WTC11 (cell line): Measurements from ENCODE around the gene GHRL.

Experiments
- ATF2 ChIP-seq: sonication (generic); formaldehyde crosslinking; IDR thresholded peaks from 2 replicates; pipeline ENCODE4 v1.8.1; 2022; ENCODE audit warnings: low read depth, missing genetic modification reagents, borderline replicate concordance
- MAX ChIP-seq: sonication (generic); formaldehyde crosslinking; IDR thresholded peaks from 2 replicates; pipeline ENCODE4 v1.8.0; 2022; ENCODE audit warnings: mild to moderate bottlenecking, missing genetic modification reagents
- MLX ChIP-seq: sonication (generic); formaldehyde crosslinking; IDR thresholded peaks from 2 replicates; pipeline ENCODE4 v1.8.1; 2023; ENCODE audit warnings: mild to moderate bottlenecking, missing genetic modification reagents, moderate library complexity
- NFYB ChIP-seq: sonication (generic); formaldehyde crosslinking; conservative IDR thresholded peaks from 2 replicates; pipeline ENCODE4 v1.8.0; 2022; ENCODE audit warnings: low read depth, missing genetic modification reagents
- SMAD4 ChIP-seq: sonication (generic); formaldehyde crosslinking; IDR thresholded peaks from 2 replicates; pipeline ENCODE4 v1.8.0; 2022; ENCODE audit warnings: mild to moderate bottlenecking, missing genetic modification reagents
- ZNF425 ChIP-seq: fragments of 250-450 bp; sonication (Bioruptor Pico); conservative IDR thresholded peaks from 2 replicates; pipeline ENCODE4 v1.9.0; 2021; ENCODE audit warnings: mild to moderate bottlenecking
- TF ChIP-seq, protein P1 (sequence below): fragments of 200-600 bp; IDR thresholded peaks from 2 replicates; pipeline ENCODE4 v1.8.0; 2022; ENCODE audit warnings: antibody characterized with exemption
- TF ChIP-seq, protein P2 (sequence below): sonication (generic); formaldehyde crosslinking; conservative IDR thresholded peaks from 2 replicates; pipeline ENCODE4 v1.8.1; 2023; ENCODE audit warnings: mild to moderate bottlenecking, low read depth, missing genetic modification reagents, moderate library complexity
- TF ChIP-seq, protein P3 (sequence below): fragments of 250-450 bp; sonication (Bioruptor Pico); IDR thresholded peaks from 2 replicates; pipeline ENCODE4 v2.1.2; 2022; ENCODE audit warnings: mild to moderate bottlenecking, moderate library complexity

GRCh38 chr3:10268116-10268515 is 24.6 kb downstream of the GHRL start:
- TF ChIP-seq, protein P1, sequence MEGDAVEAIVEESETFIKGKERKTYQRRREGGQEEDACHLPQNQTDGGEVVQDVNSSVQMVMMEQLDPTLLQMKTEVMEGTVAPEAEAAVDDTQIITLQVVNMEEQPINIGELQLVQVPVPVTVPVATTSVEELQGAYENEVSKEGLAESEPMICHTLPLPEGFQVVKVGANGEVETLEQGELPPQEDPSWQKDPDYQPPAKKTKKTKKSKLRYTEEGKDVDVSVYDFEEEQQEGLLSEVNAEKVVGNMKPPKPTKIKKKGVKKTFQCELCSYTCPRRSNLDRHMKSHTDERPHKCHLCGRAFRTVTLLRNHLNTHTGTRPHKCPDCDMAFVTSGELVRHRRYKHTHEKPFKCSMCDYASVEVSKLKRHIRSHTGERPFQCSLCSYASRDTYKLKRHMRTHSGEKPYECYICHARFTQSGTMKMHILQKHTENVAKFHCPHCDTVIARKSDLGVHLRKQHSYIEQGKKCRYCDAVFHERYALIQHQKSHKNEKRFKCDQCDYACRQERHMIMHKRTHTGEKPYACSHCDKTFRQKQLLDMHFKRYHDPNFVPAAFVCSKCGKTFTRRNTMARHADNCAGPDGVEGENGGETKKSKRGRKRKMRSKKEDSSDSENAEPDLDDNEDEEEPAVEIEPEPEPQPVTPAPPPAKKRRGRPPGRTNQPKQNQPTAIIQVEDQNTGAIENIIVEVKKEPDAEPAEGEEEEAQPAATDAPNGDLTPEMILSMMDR: no peak
- TF ChIP-seq MAX (CRISPR knock-in tag) (no peak), ATF2 (CRISPR knock-in tag) (no peak), NFYB (CRISPR knock-in tag) (no peak), ZNF425 (CRISPR knock-in tag) (no peak), SMAD4 (CRISPR knock-in tag) (no peak), MLX (CRISPR knock-in tag) (no peak)
- TF ChIP-seq, protein P2, sequence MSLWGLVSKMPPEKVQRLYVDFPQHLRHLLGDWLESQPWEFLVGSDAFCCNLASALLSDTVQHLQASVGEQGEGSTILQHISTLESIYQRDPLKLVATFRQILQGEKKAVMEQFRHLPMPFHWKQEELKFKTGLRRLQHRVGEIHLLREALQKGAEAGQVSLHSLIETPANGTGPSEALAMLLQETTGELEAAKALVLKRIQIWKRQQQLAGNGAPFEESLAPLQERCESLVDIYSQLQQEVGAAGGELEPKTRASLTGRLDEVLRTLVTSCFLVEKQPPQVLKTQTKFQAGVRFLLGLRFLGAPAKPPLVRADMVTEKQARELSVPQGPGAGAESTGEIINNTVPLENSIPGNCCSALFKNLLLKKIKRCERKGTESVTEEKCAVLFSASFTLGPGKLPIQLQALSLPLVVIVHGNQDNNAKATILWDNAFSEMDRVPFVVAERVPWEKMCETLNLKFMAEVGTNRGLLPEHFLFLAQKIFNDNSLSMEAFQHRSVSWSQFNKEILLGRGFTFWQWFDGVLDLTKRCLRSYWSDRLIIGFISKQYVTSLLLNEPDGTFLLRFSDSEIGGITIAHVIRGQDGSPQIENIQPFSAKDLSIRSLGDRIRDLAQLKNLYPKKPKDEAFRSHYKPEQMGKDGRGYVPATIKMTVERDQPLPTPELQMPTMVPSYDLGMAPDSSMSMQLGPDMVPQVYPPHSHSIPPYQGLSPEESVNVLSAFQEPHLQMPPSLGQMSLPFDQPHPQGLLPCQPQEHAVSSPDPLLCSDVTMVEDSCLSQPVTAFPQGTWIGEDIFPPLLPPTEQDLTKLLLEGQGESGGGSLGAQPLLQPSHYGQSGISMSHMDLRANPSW (CRISPR knock-in tag): no peak
- TF ChIP-seq, protein P3, sequence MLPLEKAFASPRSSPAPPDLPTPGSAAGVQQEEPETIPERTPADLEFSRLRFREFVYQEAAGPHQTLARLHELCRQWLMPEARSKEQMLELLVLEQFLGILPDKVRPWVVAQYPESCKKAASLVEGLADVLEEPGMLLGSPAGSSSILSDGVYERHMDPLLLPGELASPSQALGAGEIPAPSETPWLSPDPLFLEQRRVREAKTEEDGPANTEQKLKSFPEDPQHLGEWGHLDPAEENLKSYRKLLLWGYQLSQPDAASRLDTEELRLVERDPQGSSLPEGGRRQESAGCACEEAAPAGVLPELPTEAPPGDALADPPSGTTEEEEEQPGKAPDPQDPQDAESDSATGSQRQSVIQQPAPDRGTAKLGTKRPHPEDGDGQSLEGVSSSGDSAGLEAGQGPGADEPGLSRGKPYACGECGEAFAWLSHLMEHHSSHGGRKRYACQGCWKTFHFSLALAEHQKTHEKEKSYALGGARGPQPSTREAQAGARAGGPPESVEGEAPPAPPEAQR: no peak
